ENCODE results near the gene NEK6.

NEK6 gene

DNA sequence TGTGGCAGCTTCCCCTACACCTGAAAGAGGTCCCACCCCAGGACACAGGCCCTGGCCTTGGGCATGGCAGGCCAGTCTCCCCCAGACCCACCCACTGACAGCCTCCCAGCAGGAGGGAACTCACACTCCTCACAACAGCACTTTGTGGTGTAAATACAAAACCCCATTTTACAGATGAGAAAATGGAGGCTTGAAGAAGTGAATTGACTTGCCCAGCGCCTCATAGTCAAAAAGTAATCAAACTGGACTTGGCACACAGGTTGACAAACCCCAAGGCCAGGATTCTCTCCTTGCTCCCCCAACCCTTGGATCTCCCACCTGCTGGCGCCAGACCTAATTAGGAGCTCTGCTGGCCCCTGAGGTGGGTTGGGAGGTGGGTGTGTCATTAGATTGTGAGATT is 29.2 kb upstream of the NEK6 start:
- no peak overlapping the region for H3K23ac ChIP-seq (ENCODE audit: low read depth, low read length, poor library complexity)
- H3K14ac ChIP-seq (ENCODE audit: low read length) = no peak overlapping the region
- H4K91ac ChIP-seq (ENCODE audit: low read depth, low read length, poor library complexity) = no peak overlapping the region
- peaks cover 0 to 5% (median 0%) of the 10 kb centered on the region in 3 experiments for H3K27me3 ChIP-seq (ENCODE audit: control insufficient read depth in 3 of 3, insufficient read depth in 3 of 3, low read depth in 1 of 3, low read length in 3 of 3)
- DNase-seq (ENCODE audit: low spot score) = no peak
- no peak overlapping the region for H3K9ac ChIP-seq (ENCODE audit: low read depth, low read length, poor library complexity)
- no peak overlapping the region for H3K4ac ChIP-seq (ENCODE audit: low read length)
- no peak overlapping the region for H2AK5ac ChIP-seq (ENCODE audit: low read depth, low read length)
- no peak overlapping the region for H2BK5ac ChIP-seq (ENCODE audit: low read length)
- H2AFZ ChIP-seq (ENCODE audit: low read length) = no peak overlapping the region
- H3K4me2 ChIP-seq (ENCODE audit: insufficient read depth, low read length, poor library complexity, severe bottlenecking) = no peak overlapping the region
- H3K18ac ChIP-seq (ENCODE audit: low read length) = no peak overlapping the region
- no peak overlapping the region for H3K4me3 ChIP-seq (ENCODE audit: low read length in 2 of 2)
- no peak overlapping the region for H2BK120ac ChIP-seq (ENCODE audit: low read depth, low read length)
- no peaks in the 10 kb centered on the region for H3K79me1 ChIP-seq (ENCODE audit: low read depth, low read length)
- H3K36me3 ChIP-seq (replicated peaks in 1 of 2; ENCODE audit: control insufficient read depth in 2 of 2, insufficient read depth in 2 of 2, low read length in 2 of 2) = no peaks in the 10 kb centered on the region
- no peak overlapping the region for H3K27ac ChIP-seq (replicated peaks; ENCODE audit: low read length)
- H3K4me1 ChIP-seq (ENCODE audit: control insufficient read depth in 2 of 2, insufficient read depth in 1 of 2, low read depth in 1 of 2, low read length in 2 of 2) = no peaks in the 10 kb centered on the region
- H2BK15ac ChIP-seq (ENCODE audit: low read length) = no peak overlapping the region
- H4K8ac ChIP-seq (ENCODE audit: low read depth, low read length) = no peak overlapping the region
- no CpG with 5 or more reads among the region's 2 CpGs for WGBS, 2 donors (ENCODE audit: extremely low coverage in 2 of 2, insufficient read length in 2 of 2, insufficient replicate concordance in 1 of 2)
- no peaks in the 10 kb centered on the region for H3K9me3 ChIP-seq (replicated peaks in 1 of 2; ENCODE audit: control insufficient read depth in 2 of 2, insufficient read depth in 1 of 2, low read depth in 1 of 2, low read length in 2 of 2)
- no peak overlapping the region for H2BK12ac ChIP-seq (ENCODE audit: low read length)

DNA sequence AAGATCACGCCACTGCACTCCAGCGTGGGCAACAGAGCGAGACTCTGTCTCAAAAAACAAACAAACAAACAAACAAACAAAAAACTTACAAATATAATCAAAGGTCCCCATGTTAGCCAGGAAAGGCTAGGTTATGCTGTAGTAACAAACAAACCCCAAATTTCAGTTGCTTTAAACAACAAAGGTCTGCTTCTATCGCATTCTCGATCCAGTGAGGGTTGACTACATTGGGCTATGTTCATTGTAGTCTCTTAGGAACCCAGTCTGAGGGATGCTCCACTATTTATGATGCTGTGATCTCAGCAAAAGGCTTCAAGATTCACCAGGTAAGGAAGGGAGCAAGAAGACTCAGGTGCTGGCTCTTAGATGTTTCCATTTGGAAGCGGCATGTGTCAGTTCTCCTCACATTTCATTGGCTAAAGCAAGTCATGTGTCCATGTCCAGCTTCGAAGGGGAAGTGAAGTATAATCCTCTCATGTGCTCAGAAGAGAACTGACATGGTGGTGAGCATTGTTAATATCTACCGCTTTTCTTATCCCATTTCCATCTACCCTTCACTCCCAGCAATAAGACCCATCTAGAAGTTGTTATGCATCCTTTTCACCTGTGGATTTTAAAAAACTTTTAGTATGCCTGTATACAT is 26.5 kb upstream of the NEK6 start:
- Histone ChIP-seq H2AK5ac (ENCODE audit: low read depth, low read length) (no peak overlapping the region), H3K9ac (ENCODE audit: low read depth, low read length, poor library complexity) (no peak overlapping the region), H3K36me3 (replicated peaks in 1 of 2; ENCODE audit: control insufficient read depth in 2 of 2, insufficient read depth in 2 of 2, low read length in 2 of 2) (no peaks in the 10 kb centered on the region), H3K23ac (ENCODE audit: low read depth, low read length, poor library complexity) (no peak overlapping the region), H3K4ac (ENCODE audit: low read length) (no peak overlapping the region), H3K9me3 (replicated peaks in 1 of 2; ENCODE audit: control insufficient read depth in 2 of 2, insufficient read depth in 1 of 2, low read depth in 1 of 2, low read length in 2 of 2) (no peaks in the 10 kb centered on the region), H2BK15ac (ENCODE audit: low read length) (no peak overlapping the region), H3K27me3 (ENCODE audit: control insufficient read depth in 3 of 3, insufficient read depth in 3 of 3, low read depth in 1 of 3, low read length in 3 of 3) (no peaks in the 10 kb centered on the region), H2BK12ac (ENCODE audit: low read length) (no peak overlapping the region), H3K14ac (ENCODE audit: low read length) (no peak overlapping the region), H3K79me1 (ENCODE audit: low read depth, low read length) (no peaks in the 10 kb centered on the region), H4K8ac (ENCODE audit: low read depth, low read length) (no peak overlapping the region), H3K4me1 (ENCODE audit: control insufficient read depth in 2 of 2, insufficient read depth in 1 of 2, low read depth in 1 of 2, low read length in 2 of 2) (no peaks in the 10 kb centered on the region), H2AFZ (ENCODE audit: low read length) (no peak overlapping the region), H3K4me2 (ENCODE audit: insufficient read depth, low read length, poor library complexity, severe bottlenecking) (no peak overlapping the region), H3K27ac (replicated peaks; ENCODE audit: low read length) (no peak overlapping the region), H4K91ac (ENCODE audit: low read depth, low read length, poor library complexity) (no peak overlapping the region), H3K18ac (ENCODE audit: low read length) (no peak overlapping the region), H2BK120ac (ENCODE audit: low read depth, low read length) (no peak overlapping the region), H2BK5ac (ENCODE audit: low read length) (no peak overlapping the region), H3K4me3 (ENCODE audit: low read length in 2 of 2) (no peak overlapping the region)
- no CpG with 5 or more reads among the region's 8 CpGs for WGBS, 2 donors (ENCODE audit: extremely low coverage in 2 of 2, insufficient read length in 2 of 2, insufficient replicate concordance in 1 of 2)
- DNase-seq (ENCODE audit: low spot score) = no peak

DNA sequence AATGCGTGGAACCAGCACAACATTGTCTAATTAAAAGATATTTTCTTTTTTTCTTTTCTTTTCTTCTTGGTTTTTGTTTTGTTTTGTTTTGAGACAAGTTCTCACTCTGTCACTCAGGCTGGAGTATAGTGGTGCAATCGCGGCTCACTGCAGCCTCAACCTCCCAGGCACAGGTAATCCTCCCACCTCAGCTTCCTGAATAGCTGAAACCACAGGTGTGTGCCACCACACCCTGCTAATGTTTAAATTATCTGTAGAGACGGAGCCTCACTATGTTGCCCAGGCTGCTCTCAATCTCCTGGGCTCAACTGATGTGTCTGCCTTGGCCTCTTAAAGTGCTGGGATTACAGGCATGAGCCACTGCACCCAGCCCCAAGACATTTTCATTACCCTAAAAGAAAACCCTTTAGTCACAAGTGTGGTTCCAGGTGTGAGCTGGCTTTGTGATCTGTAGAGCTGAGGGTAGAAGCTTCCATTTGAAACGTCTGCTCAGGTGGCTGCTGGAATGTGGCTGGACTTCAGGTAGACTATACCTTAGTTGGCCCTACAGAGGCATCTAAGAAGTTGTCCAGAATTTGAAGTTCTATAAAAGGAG is 19.1 kb upstream of the NEK6 start:
- H3K4me1 ChIP-seq (ENCODE audit: control insufficient read depth in 2 of 2, insufficient read depth in 1 of 2, low read depth in 1 of 2, low read length in 2 of 2) = peaks cover 10 to 11% of the 10 kb centered on the region in 2 donors
- H2BK120ac ChIP-seq (ENCODE audit: low read depth, low read length) = no peak overlapping the region
- H2BK5ac ChIP-seq (ENCODE audit: low read length) = no peak overlapping the region
- H2BK12ac ChIP-seq (ENCODE audit: low read length) = no peak overlapping the region
- H3K9ac ChIP-seq (ENCODE audit: low read depth, low read length, poor library complexity) = no peak overlapping the region
- H3K23ac ChIP-seq (ENCODE audit: low read depth, low read length, poor library complexity) = no peak overlapping the region
- no peaks in the 10 kb centered on the region for H3K79me1 ChIP-seq (ENCODE audit: low read depth, low read length)
- H3K14ac ChIP-seq (ENCODE audit: low read length) = no peak overlapping the region
- no peak overlapping the region for H3K18ac ChIP-seq (ENCODE audit: low read length)
- H3K4me2 ChIP-seq (ENCODE audit: insufficient read depth, low read length, poor library complexity, severe bottlenecking) = no peak overlapping the region
- H2AK5ac ChIP-seq (ENCODE audit: low read depth, low read length) = no peak overlapping the region
- no peak overlapping the region for H3K4me3 ChIP-seq (ENCODE audit: low read length in 2 of 2)
- no peak overlapping the region for H2BK15ac ChIP-seq (ENCODE audit: low read length)
- DNase-seq (ENCODE audit: low spot score) = no peak
- H3K9me3 ChIP-seq (replicated peaks in 1 of 2; ENCODE audit: control insufficient read depth in 2 of 2, insufficient read depth in 1 of 2, low read depth in 1 of 2, low read length in 2 of 2) = no peaks in the 10 kb centered on the region
- no CpG with 5 or more reads among the region's 5 CpGs for WGBS, 2 donors (ENCODE audit: extremely low coverage in 2 of 2, insufficient read length in 2 of 2, insufficient replicate concordance in 1 of 2)
- no peak overlapping the region for H3K4ac ChIP-seq (ENCODE audit: low read length)
- H4K8ac ChIP-seq (ENCODE audit: low read depth, low read length) = no peak overlapping the region
- H4K91ac ChIP-seq (ENCODE audit: low read depth, low read length, poor library complexity) = no peak overlapping the region
- H3K27ac ChIP-seq (replicated peaks; ENCODE audit: low read length) = no peak overlapping the region
- H2AFZ ChIP-seq (ENCODE audit: low read length) = no peak overlapping the region
- H3K27me3 ChIP-seq (ENCODE audit: control insufficient read depth in 3 of 3, insufficient read depth in 3 of 3, low read depth in 1 of 3, low read length in 3 of 3) = peaks cover 0 to 2% (median 0%) of the 10 kb centered on the region in 3 experiments
- no peaks in the 10 kb centered on the region for H3K36me3 ChIP-seq (replicated peaks in 1 of 2; ENCODE audit: control insufficient read depth in 2 of 2, insufficient read depth in 2 of 2, low read length in 2 of 2)

DNA sequence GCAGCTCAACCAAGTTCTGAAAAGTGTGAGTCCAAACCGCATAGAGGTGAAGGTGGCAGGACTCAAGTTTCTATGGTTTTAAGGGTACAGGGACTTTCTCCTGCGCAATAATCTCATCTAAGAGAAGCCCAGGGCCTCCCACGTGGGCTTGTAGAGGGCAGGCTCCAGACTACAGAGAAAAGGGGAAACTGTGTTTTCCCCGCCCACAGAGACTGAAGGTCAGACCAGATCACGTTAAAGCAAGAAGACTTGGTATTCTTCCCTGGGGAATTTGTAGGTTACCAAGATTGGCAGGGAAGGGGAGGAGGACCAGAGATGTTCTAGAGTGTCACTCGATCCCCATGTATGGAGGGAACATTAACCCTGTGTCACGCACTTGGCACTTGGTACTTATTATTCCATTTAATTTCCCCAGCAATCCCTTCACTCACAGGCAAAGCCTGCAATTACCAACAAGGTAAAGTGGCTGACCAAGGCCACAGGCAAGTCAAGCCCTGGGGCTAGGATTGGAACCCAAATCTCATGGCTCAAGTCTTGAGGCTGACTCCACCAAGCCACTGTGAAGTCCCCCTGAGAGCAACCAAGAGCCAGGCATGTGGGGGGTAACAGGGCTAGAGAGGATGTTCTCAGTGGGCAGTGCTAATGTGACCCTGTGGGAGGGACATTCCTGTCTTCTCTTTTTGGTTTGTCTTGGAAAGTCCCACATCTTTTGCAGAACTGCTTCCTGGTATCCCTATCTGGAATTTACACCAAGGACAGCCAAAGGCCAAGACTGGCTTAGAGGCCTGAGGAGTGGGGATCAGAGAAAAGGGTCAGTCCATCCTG is 18.3 kb upstream of the NEK6 start:
- peaks cover 0 to 2% (median 0%) of the 10 kb centered on the region in 3 experiments for H3K27me3 ChIP-seq (ENCODE audit: control insufficient read depth in 3 of 3, insufficient read depth in 3 of 3, low read depth in 1 of 3, low read length in 3 of 3)
- no peak overlapping the region for H3K4ac ChIP-seq (ENCODE audit: low read length)
- no peak overlapping the region for H2BK15ac ChIP-seq (ENCODE audit: low read length)
- H3K79me1 ChIP-seq (ENCODE audit: low read depth, low read length) = no peaks in the 10 kb centered on the region
- H3K27ac ChIP-seq (replicated peaks; ENCODE audit: low read length) = no peak overlapping the region
- WGBS, 2 donors (ENCODE audit: extremely low coverage in 2 of 2, insufficient read length in 2 of 2, insufficient replicate concordance in 1 of 2) = no CpG with 5 or more reads among the region's 7 CpGs
- no peak overlapping the region for H3K4me2 ChIP-seq (ENCODE audit: insufficient read depth, low read length, poor library complexity, severe bottlenecking)
- H2BK120ac ChIP-seq (ENCODE audit: low read depth, low read length) = no peak overlapping the region
- no peak overlapping the region for H3K4me3 ChIP-seq (ENCODE audit: low read length in 2 of 2)
- no peaks in the 10 kb centered on the region for H3K9me3 ChIP-seq (replicated peaks in 1 of 2; ENCODE audit: control insufficient read depth in 2 of 2, insufficient read depth in 1 of 2, low read depth in 1 of 2, low read length in 2 of 2)
- no peak overlapping the region for H3K14ac ChIP-seq (ENCODE audit: low read length)
- H2AFZ ChIP-seq (ENCODE audit: low read length) = no peak overlapping the region
- H3K36me3 ChIP-seq (replicated peaks in 1 of 2; ENCODE audit: control insufficient read depth in 2 of 2, insufficient read depth in 2 of 2, low read length in 2 of 2) = no peaks in the 10 kb centered on the region
- no peak overlapping the region for H2AK5ac ChIP-seq (ENCODE audit: low read depth, low read length)
- no peak for DNase-seq (ENCODE audit: low spot score)
- peaks cover 10 to 11% of the 10 kb centered on the region in 2 donors for H3K4me1 ChIP-seq (ENCODE audit: control insufficient read depth in 2 of 2, insufficient read depth in 1 of 2, low read depth in 1 of 2, low read length in 2 of 2)
- no peak overlapping the region for H3K9ac ChIP-seq (ENCODE audit: low read depth, low read length, poor library complexity)
- no peak overlapping the region for H2BK12ac ChIP-seq (ENCODE audit: low read length)
- no peak overlapping the region for H2BK5ac ChIP-seq (ENCODE audit: low read length)
- no peak overlapping the region for H4K91ac ChIP-seq (ENCODE audit: low read depth, low read length, poor library complexity)
- H3K18ac ChIP-seq (ENCODE audit: low read length) = no peak overlapping the region
- H3K23ac ChIP-seq (ENCODE audit: low read depth, low read length, poor library complexity) = no peak overlapping the region
- no peak overlapping the region for H4K8ac ChIP-seq (ENCODE audit: low read depth, low read length)

Measured in neuronal stem cell (in vitro differentiated cells).